GM21447 (cell line): ENCODE measurements around the gene NUB1.

ENCODE experiments used
- ATAC-seq: cut with Tn5 transposase; IDR thresholded peaks from one replicate; pipeline ENCODE4 v1.9.1; 2021; ENCODE audit not compliant: unreplicated experiment

The NUB1 gene

DNA sequence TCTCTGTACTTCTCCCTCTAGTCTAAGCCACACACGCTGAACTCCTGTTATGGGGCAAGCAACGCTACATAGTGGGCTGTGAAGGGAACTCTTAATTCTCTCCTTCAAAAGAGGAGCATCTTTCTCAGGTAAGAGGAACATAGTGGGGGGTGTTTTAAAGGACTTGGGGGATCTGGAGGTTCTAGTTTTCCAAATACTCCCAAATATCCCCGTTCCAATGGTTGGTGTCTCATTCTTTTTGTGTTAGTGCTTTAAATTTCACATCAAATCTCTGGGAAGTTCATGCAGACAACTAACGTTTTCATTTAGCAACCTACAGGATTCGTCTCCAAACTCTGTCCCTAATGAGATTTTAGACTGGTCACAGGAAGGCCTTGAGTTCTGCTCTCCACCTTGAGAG lies 80.6 kb downstream of the NUB1 start:
- ATAC-seq = no peak

DNA sequence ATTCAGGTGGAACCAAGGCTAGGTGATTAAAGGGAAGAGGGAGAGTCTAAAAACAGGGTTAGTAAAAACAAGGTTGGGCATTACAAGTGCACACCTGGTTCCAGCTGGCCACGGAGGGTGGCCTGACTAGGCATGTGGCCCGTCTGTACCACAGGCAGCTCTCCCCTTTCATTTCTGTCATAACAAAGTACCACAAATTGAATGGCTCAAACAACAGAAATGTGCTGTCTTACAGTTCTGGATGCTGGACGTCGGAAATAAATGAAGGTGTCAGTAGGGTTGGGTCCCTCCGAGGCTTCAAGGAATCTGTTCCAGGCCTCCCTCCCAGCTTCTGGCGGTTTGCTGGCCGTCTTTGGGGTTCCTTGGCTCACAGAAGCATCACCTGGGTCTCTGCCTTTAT lies 81.6 kb downstream of the NUB1 start:
- ATAC-seq = no peak

DNA sequence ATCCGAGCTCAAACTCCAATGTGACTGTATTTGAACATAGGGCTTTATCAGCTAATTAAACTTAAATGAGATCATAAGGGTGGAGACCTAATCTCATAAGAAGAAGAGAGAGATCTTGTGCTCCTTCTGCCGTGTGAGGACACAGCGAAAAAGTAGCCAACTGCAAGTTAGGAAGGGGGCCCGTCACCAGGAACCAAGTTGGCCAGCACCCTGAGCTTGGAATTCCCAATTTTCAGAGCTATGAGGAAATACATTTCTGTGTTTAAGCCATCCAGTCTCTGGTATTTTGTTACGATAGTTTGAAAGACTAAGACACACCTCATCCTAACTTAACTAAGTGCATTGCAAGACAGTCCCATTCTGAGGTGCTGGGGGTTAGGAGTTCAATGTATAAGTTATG lies 82.3 kb downstream of the NUB1 start:
- no peak for ATAC-seq

DNA sequence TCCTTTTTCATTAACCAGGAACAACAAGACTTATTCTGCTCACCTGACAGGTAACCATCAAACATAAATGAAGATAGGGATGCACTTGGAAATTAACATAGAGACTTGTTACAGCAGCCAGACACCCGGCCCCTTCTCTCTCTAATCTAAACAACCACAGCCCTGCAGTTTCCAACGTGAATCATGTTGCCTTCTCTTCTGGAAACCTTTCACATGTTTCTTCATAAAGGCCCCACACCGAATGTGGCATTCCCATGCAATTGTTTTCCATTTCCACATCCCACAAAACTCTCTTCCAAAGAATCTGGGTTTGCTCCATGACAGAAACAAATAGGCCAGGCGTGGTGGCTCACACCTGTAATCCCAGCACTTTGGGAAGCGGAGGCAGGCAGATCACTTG lies 83.2 kb downstream of the NUB1 start:
- ATAC-seq = no peak

DNA sequence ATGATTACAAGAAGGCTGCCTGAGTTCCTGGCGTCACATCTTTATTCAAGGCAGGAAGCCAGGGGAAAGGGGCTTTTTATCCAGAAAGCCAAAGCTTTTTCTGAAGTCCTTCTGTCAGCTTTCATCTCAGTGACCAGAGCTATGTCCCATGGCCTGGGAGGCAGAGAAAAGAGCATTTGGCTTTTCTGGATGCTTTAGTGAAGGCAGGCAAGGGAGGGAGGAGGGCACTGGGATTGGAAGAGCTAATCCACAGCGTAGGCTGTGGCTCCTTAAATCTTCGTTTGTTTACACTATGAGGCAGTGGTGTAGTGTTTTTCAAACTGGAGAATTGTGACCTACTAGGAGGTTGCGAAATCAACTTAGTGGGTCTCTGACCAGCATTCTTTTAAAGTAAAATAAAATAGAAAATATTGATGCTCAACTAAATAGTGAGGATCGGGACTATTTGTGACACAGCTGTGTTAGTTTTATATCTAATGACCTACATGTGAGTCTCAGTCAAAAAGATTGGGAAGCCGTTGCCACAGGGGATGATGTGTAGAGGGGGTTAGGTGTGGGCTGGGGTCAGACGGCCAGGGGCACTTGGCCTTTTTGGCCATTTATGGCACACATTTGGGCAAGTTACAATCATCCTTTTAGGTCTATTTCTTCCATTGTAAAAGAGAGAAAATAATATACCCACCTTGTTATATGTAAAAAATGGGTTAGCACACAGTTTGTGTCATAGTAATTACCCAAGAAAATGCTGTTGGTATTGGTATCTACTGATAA lies 84.2 kb downstream of the NUB1 start:
- ATAC-seq = no peak

DNA sequence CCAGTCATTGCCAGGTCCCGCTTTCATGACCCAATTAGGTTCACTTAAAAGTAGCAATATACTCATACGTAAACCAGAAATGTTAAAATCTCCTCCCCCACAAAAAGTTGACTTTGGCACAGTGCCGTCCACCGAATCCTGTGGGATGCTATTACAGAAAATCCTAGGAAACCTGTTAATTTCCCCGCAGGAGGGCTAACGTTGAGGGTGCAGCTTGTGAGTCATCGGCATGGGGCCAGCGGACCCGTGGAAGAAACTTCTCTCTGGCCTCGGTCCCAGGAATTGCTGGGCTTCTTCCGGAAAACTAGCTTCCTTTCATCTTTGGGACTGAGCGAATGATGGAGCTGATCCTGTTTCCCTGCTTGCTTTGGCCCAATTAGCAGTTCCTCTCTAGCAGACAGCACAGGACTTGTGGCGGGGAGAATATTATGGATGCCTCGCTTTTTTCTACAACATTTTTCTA lies 84.9 kb downstream of the NUB1 start:
- no peak for ATAC-seq

DNA sequence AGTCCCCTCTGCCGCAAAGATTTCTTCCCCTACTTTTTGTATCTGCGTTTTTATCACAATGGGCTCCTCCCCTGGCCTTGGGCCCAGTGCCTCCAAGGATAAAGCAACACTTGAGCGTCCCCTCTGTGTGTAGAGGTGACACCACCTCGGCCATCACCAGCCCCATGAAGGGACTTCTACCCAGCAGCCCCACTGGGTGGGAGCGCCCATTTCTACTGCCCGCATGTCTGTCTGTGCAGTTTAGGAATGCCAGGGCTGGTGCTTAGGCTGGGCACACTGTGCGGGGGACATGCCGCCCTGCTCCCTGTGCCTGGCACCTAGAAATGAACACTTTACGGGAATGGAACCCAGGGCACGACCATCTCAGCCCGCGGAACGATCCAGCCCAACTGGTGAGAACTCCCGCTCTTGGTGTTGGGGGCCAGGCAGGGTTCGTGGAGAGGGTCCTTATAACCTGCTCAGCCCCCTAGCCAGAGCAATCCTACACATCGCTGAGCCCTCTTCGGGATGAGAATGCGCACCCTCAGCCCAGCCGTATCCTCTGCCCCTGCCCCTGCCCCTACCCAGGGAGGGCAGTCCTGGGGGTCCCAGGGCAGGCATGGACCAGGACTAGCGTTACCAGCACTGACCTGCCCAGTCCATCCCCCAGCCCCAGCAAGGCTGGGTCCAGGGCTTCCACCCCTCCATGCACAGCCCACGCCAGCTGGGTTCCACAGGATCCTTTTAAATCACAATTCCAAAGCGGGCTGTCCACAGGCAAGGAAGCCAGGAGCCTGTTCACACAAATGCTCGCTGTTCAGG lies 85.5 kb downstream of the NUB1 start:
- no peak for ATAC-seq

DNA sequence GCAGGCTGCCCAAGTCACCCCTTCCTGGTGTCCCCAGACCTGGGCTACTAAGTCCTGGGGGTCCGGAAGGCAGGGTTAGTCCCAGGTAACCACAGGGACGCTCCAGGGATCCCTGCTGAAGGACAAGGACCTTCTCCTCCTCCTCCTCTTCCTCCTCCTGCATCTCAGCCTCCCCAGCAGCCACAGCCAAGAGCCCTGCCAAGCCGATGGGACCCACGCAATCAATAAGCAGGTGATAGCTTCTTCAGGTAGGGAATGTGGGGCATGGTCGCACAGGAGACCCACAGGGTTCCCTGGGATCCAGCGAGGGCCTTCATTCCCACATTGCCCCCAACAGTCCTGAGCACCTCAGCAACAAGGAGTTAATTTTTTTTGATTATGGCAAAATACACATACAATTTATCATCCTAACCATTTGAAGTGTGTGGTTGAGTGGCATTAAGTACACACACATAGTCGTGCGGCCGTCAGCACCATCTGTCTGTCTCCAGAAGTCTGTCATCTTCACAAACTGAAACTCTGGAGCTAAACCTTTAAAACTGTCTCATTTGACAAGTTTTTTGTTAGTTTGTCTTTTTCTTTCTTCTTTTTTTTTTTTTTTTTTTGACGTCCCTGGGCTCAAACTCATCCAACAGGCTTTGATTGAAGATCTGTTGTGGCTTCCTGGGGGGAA lies 86.2 kb downstream of the NUB1 start:
- no peak for ATAC-seq
